HepG2 (cell line): ENCODE data around the gene ANKUB1. TPM values are rescaled to one million over a fixed set of nuclear protein-coding genes. Genes with fewer than 3 reads are reported as not detected.
A peak's percentile ranks its signal among the peaks of the same experiment; 100 is the strongest.

Source experiments
- BCL3 ChIP-seq: sonication (generic); formaldehyde crosslinking; IDR thresholded peaks from 2 replicates; pipeline ENCODE4 v1.5.1; 2020; ENCODE audit warnings: mild to moderate bottlenecking, missing genetic modification reagents, moderate library complexity
- HDAC2 ChIP-seq: sonication (generic); formaldehyde crosslinking; IDR thresholded peaks from 2 replicates; pipeline ENCODE4 v1.4.0; 2020; ENCODE audit warnings: missing genetic modification reagents
- HMGA1 ChIP-seq: sonication (generic); formaldehyde crosslinking; conservative IDR thresholded peaks from 2 replicates; pipeline ENCODE4 v1.4.0; 2020; ENCODE audit warnings: missing genetic modification reagents
- HNF1B ChIP-seq: sonication (generic); formaldehyde crosslinking; IDR thresholded peaks from 2 replicates; pipeline ENCODE4 v1.5.1; 2020; ENCODE audit warnings: mild to moderate bottlenecking, moderate library complexity, missing genetic modification reagents
- HNRNPUL1 ChIP-seq: fragments of 200-400 bp; formaldehyde crosslinking; IDR thresholded peaks from 2 replicates; pipeline ENCODE4 v1.6.1; 2017; ENCODE audit warnings: low read depth, mild to moderate bottlenecking, low read length, moderate library complexity
- KMT2A ChIP-seq: sonication (generic); formaldehyde crosslinking; IDR thresholded peaks from 2 replicates; pipeline ENCODE4 v1.4.0; 2020; ENCODE audit warnings: missing genetic modification reagents
- NONO ChIP-seq, 2 experiments: fragments of 450-650 bp in 1 of 2; sonication (generic) in 1 of 2; formaldehyde crosslinking in 1 of 2; IDR thresholded peaks in 1 of 2; conservative IDR thresholded peaks in 1 of 2; 2 replicates each; pipeline versions ENCODE4 v1.6.1 to v1.8.0; 2017 to 2022; ENCODE audit warnings: mild to moderate bottlenecking in 1 of 2, missing genetic modification reagents in 1 of 2, moderate library complexity in 1 of 2
- NR2F6 ChIP-seq, 2 experiments: IDR thresholded peaks; 2 replicates each; pipeline ENCODE4 v1.6.1; 2016; ENCODE audit warnings: antibody characterized with exemption in 1 of 2, mild to moderate bottlenecking in 1 of 2
- SIX4 ChIP-seq: sonication (generic); formaldehyde crosslinking; IDR thresholded peaks from 2 replicates; pipeline ENCODE4 v1.4.0; 2020; ENCODE audit warnings: missing genetic modification reagents
- SNAPC5 ChIP-seq: sonication (generic); formaldehyde crosslinking; IDR thresholded peaks from 2 replicates; pipeline ENCODE4 v1.8.1; 2023; ENCODE audit warnings: mild to moderate bottlenecking, missing genetic modification reagents, borderline replicate concordance
- STAT5B ChIP-seq: sonication (generic); formaldehyde crosslinking; IDR thresholded peaks from 2 replicates; pipeline ENCODE4 v1.4.0; 2020; ENCODE audit warnings: missing genetic modification reagents
- TEAD3 ChIP-seq: optimal IDR thresholded peaks from 2 replicates; pipeline ENCODE3; 2016; ENCODE audit warnings: borderline replicate concordance
- TFDP2 ChIP-seq: sonication (generic); formaldehyde crosslinking; IDR thresholded peaks from 2 replicates; pipeline ENCODE4 v1.4.0; 2020; ENCODE audit warnings: missing genetic modification reagents
- TGIF2 ChIP-seq: IDR thresholded peaks from 2 replicates; pipeline ENCODE4 v1.6.1; 2016; ENCODE audit warnings: control low read depth, missing compliant biosample characterization
- THAP8 ChIP-seq: sonication (generic); formaldehyde crosslinking; IDR thresholded peaks from 2 replicates; pipeline ENCODE4 v1.5.1; 2020; ENCODE audit warnings: missing genetic modification reagents, mild to moderate bottlenecking, borderline replicate concordance
- THYN1 ChIP-seq: sonication (generic); formaldehyde crosslinking; IDR thresholded peaks from 2 replicates; pipeline ENCODE4 v1.8.1; 2023; ENCODE audit warnings: low read depth, mild to moderate bottlenecking, moderate library complexity, missing genetic modification reagents, borderline replicate concordance
- TMF1 ChIP-seq: sonication (generic); formaldehyde crosslinking; IDR thresholded peaks from 2 replicates; pipeline ENCODE4 v1.8.1; 2022; ENCODE audit warnings: low read depth, missing genetic modification reagents
- XRCC5 ChIP-seq: fragments of 200-400 bp; formaldehyde crosslinking; optimal IDR thresholded peaks from 2 replicates; pipeline ENCODE3; 2017; ENCODE audit warnings: mild to moderate bottlenecking, low read length
- ZMAT5 ChIP-seq: sonication (generic); formaldehyde crosslinking; IDR thresholded peaks from 2 replicates; pipeline ENCODE4 v1.5.0; 2020; ENCODE audit warnings: mild to moderate bottlenecking, low read depth, missing genetic modification reagents, borderline replicate concordance
- ZNF468 ChIP-seq: sonication (generic); formaldehyde crosslinking; IDR thresholded peaks from 2 replicates; pipeline ENCODE4 v1.8.0; 2022; ENCODE audit warnings: mild to moderate bottlenecking, moderate library complexity, missing genetic modification reagents
- ZNF569 ChIP-seq: sonication (generic); formaldehyde crosslinking; IDR thresholded peaks from 2 replicates; pipeline ENCODE4 v1.5.0; 2020; ENCODE audit warnings: mild to moderate bottlenecking, missing genetic modification reagents, moderate library complexity, borderline replicate concordance
- ZNF598 ChIP-seq: sonication (generic); formaldehyde crosslinking; IDR thresholded peaks from 2 replicates; pipeline ENCODE4 v1.5.1; 2020; ENCODE audit warnings: mild to moderate bottlenecking, missing genetic modification reagents, borderline replicate concordance
- ZNF605 ChIP-seq: sonication (generic); formaldehyde crosslinking; IDR thresholded peaks from 2 replicates; pipeline ENCODE4 v1.8.0; 2022; ENCODE audit warnings: mild to moderate bottlenecking, missing genetic modification reagents
- ZNF768 ChIP-seq: sonication (generic); formaldehyde crosslinking; IDR thresholded peaks from 2 replicates; pipeline ENCODE4 v1.4.0; 2020; ENCODE audit warnings: missing genetic modification reagents
- ZNF776 ChIP-seq: sonication (generic); formaldehyde crosslinking; IDR thresholded peaks from 2 replicates; pipeline ENCODE4 v1.4.0; 2020; ENCODE audit warnings: mild to moderate bottlenecking, missing genetic modification reagents
- ZSCAN31 ChIP-seq: sonication (generic); formaldehyde crosslinking; IDR thresholded peaks from 2 replicates; pipeline ENCODE4 v1.5.0; 2020; ENCODE audit warnings: low read depth, mild to moderate bottlenecking, missing genetic modification reagents
- polyA plus RNA-seq, 8 experiments: library from polyadenylated mRNA; depleted of rRNA in 3 of 8; stranded (reverse) in 7 of 8; unstranded in 1 of 8; fragments of >200 nt; fragmentation: Illumina TruSeq in 4 of 8; extraction: Trizol in 4 of 8; gene quantifications; 2 replicates each; pipeline versions ENCODE4 v1.2.1 to v1.2.3, GENCODE V29; 2011 to 2016; ENCODE audit warnings: low read depth in 4 of 8, missing spikeins in 1 of 8, mixed read lengths in 1 of 8; ENCODE audit not compliant: insufficient read depth in 1 of 8
- total RNA-seq, 5 experiments: library from RNA; depleted of rRNA; stranded (reverse); fragments of >200 nt; fragmentation: Illumina TruSeq; extraction: Trizol; gene quantifications; 2 replicates each; pipeline ENCODE4 v1.2.3, GENCODE V29; 2016; ENCODE audit warnings: low read depth in 1 of 5

The ANKUB1 gene
- total and polyA plus RNA-seq, 2 of the 13 experiments (the other 11 are each of a cell fraction or from before 2014, with no cell fraction given): not detected

GRCh38 chr3:149812165-149812605, 19.8 kb upstream of the ANKUB1 start (continued):
- TF ChIP-seq SNAPC5: no peak
- no peak for TF ChIP-seq ZNF768 (CRISPR knock-in tag)
- TF ChIP-seq NR2F6 (IDR thresholded peaks at IDR 0.05): no peak
- TF ChIP-seq NR2F6 (CRISPR knock-in tag; IDR thresholded peaks at IDR 0.05): no peak
- no peak for TF ChIP-seq ZMAT5 (CRISPR knock-in tag)
- TF ChIP-seq ZNF776: peak; percentile 69
- no peak for TF ChIP-seq TFDP2 (CRISPR knock-in tag)
- no peak for TF ChIP-seq ZNF569
- TF ChIP-seq KMT2A (CRISPR knock-in tag): no peak; the same call in 1 of the 2 replicates
- no peak for TF ChIP-seq NONO (IDR thresholded peaks at IDR 0.05)
- TF ChIP-seq NONO (CRISPR knock-in tag; conservative IDR thresholded peaks at IDR 0.05): no peak
- TF ChIP-seq HNRNPUL1: no peak
- peak; percentile 2; the same call in 1 of the 2 replicates for TF ChIP-seq HNF1B (CRISPR knock-in tag)
- TF ChIP-seq ZSCAN31: peak; percentile 76
- no peak for TF ChIP-seq HMGA1 (CRISPR knock-in tag)
- no peak; the same call in 1 of the 2 replicates for TF ChIP-seq BCL3 (CRISPR knock-in tag)
- TF ChIP-seq ZNF468 (CRISPR knock-in tag): no peak
- 0 out of 2 replicates have a peak, but pooled peaks have one; percentile 31 for TF ChIP-seq TMF1
- no peak for TF ChIP-seq STAT5B (CRISPR knock-in tag)
- no peak for TF ChIP-seq THAP8
- TF ChIP-seq SIX4 (CRISPR knock-in tag): no peak
- TF ChIP-seq ZNF605 (CRISPR knock-in tag): peak; percentile 86; the same call in 1 of the 2 replicates
- TF ChIP-seq XRCC5: no peak
- 0 out of 2 replicates have a peak, but pooled peaks have one; percentile 17 for TF ChIP-seq ZNF598 (CRISPR knock-in tag)
- peak; percentile 30; the same call in 1 of the 2 replicates for TF ChIP-seq THYN1
- TF ChIP-seq HDAC2 (CRISPR knock-in tag): no peak
- peak; percentile 18 for TF ChIP-seq TEAD3 (CRISPR knock-in tag)
- 0 out of 2 replicates have a peak, but pooled peaks have one; percentile 37 for TF ChIP-seq TGIF2 (CRISPR knock-in tag)
